ENCODE measurements around the gene RBMS1. TPM values are rescaled to one million over a fixed set of nuclear protein-coding genes. Genes with fewer than 3 reads are reported as not detected.

RBMS1 gene
- polyA plus RNA-seq, 2 of the 4 experiments (the other 2 are of a cell fraction) = 51.9 to 108 TPM

- Histone ChIP-seq H3K4me3 (no peak overlapping the region), H3K27ac (peak overlapping the region in 1 of 2 experiments; percentile 59; a peak in 2 of 6 replicates), H3K4me2 (no peak overlapping the region), H3K4me1 (peaks cover 43% of the 10 kb centered on the region), H3K9me3 (no peaks in the 10 kb centered on the region)
- POLR2A ChIA-PET = no interaction called here
- TF ChIP-seq GATA3 (IDR thresholded peaks at IDR 0.05; ENCODE audit: borderline replicate concordance) (no peak), BCL3 (IDR thresholded peaks at IDR 0.05) (no peak), RCOR1 (IDR thresholded peaks at IDR 0.05; ENCODE audit: low read depth, low read length) (no peak), KDM1A (IDR thresholded peaks at IDR 0.05; ENCODE audit: low read depth) (no peak), PBX3 (IDR thresholded peaks at IDR 0.05) (no peak), MAX (IDR thresholded peaks at IDR 0.05) (no peak), HOXA7 (CRISPR knock-in tag; IDR thresholded peaks at IDR 0.05) (no peak), JUN (IDR thresholded peaks at IDR 0.05) (no peak), TFCP2L1 (CRISPR knock-in tag; IDR thresholded peaks at IDR 0.05) (no peak), NFE2L2 (conservative IDR thresholded peaks at IDR 0.05; ENCODE audit: low read length) (no peak), ELK1 (IDR thresholded peaks at IDR 0.05; ENCODE audit: low read depth, low read length) (no peak), JUNB (IDR thresholded peaks at IDR 0.05) (no peak)
- ATAC-seq (no peak), DNase-seq (ENCODE audit: low read depth in 1 of 2, low spot score in 1 of 2) (no peak), FAIRE-seq (no peak)
- WGBS (ENCODE audit: missing lambda C conversion rate) = 91% methylated on average over 1 of the region's 1 CpG
- CTCF ChIA-PET = interaction anchor here (0.6 to 2.8 kb wide), 4 partner anchors 20 to 721 kb away, joined by 3 to 9 read pairs (median 5); no protein-coding TSS in a partner anchor
These were observed 243.7 kb downstream of the RBMS1 start for GRCh38 chr2:160249876-160250275.

GRCh38 chr2:160247296-160248035 is 246.1 kb downstream of the RBMS1 start:
- H3K4me3 ChIP-seq = no peak overlapping the region
- DNase-seq (ENCODE audit: low read depth in 1 of 2, low spot score in 1 of 2) (no peak), FAIRE-seq (no peak), ATAC-seq (no peak)
- H3K9me3 ChIP-seq = no peaks in the 10 kb centered on the region
- H3K4me1 ChIP-seq = peaks cover 39% of the 10 kb centered on the region
- ChIA-PET POLR2A (no interaction called here), CTCF (interaction anchor here (0.6 to 2.1 kb wide), 3 partner anchors 23 to 229 kb away, joined by 3 to 10 read pairs (median 7); no protein-coding TSS in a partner anchor)
- WGBS (ENCODE audit: missing lambda C conversion rate) = 95% methylated on average over 6 of the region's 6 CpGs
- peak overlapping the region; percentile 61 to 93; a peak in 4 of 6 replicates for H3K27ac ChIP-seq
- no peak overlapping the region for H3K4me2 ChIP-seq
- no peak for TF ChIP-seq RFX5 (IDR thresholded peaks at IDR 0.05)
- TF ChIP-seq MAFK (IDR thresholded peaks at IDR 0.05; ENCODE audit: partially characterized antibody) = no peak
- no peak for TF ChIP-seq RNF2 (IDR thresholded peaks at IDR 0.05; ENCODE audit: borderline replicate concordance, low read depth)
- no peak for TF ChIP-seq POLR2A (IDR thresholded peaks at IDR 0.05; ENCODE audit: low read length)
- no peak for TF ChIP-seq EP300 (IDR thresholded peaks at IDR 0.05)
- no peak for TF ChIP-seq BHLHE40 (IDR thresholded peaks at IDR 0.05; ENCODE audit: low read depth, low read length)
- no peak for TF ChIP-seq HDAC2 (IDR thresholded peaks at IDR 0.05)

- Histone ChIP-seq H3K4me1 (peaks cover 42% of the 10 kb centered on the region), H3K4me3 (no peak overlapping the region), H3K4me2 (no peak overlapping the region), H3K9me3 (no peaks in the 10 kb centered on the region), H3K27ac (peak overlapping the region; percentile 61 to 93)
- ChIA-PET POLR2A (interaction anchor here (0.7 kb wide), 1 partner anchor 37 kb away, joined by 3 read pairs; no protein-coding TSS in a partner anchor), CTCF (interaction anchor here (0.7 to 1.0 kb wide), 4 partner anchors 13 to 161 kb away, joined by 3 to 4 read pairs (median 4); no protein-coding TSS in a partner anchor)
- no peak for TF ChIP-seq BHLHE40 (IDR thresholded peaks at IDR 0.05; ENCODE audit: low read depth, low read length)
- TF ChIP-seq ATOH8 (CRISPR knock-in tag; IDR thresholded peaks at IDR 0.05; ENCODE audit: low read depth) = no peak
- peak; percentile 73 for TF ChIP-seq MAFK (IDR thresholded peaks at IDR 0.05; ENCODE audit: partially characterized antibody)
- no peak for TF ChIP-seq CEBPB (IDR thresholded peaks at IDR 0.05)
- no peak for TF ChIP-seq HOXB5 (CRISPR knock-in tag; IDR thresholded peaks at IDR 0.05)
- 0 out of 2 replicates have a peak, but pooled peaks have one; percentile 19 for TF ChIP-seq REST (IDR thresholded peaks at IDR 0.05)
- peak; percentile 72 for TF ChIP-seq NFE2L2 (conservative IDR thresholded peaks at IDR 0.05; ENCODE audit: low read length)
- ATAC-seq = no peak
- DNase-seq (ENCODE audit: low read depth in 1 of 2, low spot score in 1 of 2) = peak in 1 of 2 experiments; percentile 48
- no peak for FAIRE-seq
- WGBS (ENCODE audit: missing lambda C conversion rate) = 59% methylated on average over 2 of the region's 2 CpGs
These were observed 247.3 kb downstream of the RBMS1 start for GRCh38 chr2:160246356-160246755.
